ENCODE measurements around the gene ANKRD13D.

Gene ANKRD13D

GRCh38 chr11:67279589-67280340 lies 9.3 kb upstream of the ANKRD13D start:
- no peak overlapping the region for H3K4me3 ChIP-seq (ENCODE audit: low read length)
- DNase-seq (ENCODE audit: low read depth): no peak
- TF ChIP-seq CTCF (IDR thresholded peaks at IDR 0.05; ENCODE audit: insufficient read depth, low read depth, low read length, missing control alignments): no peak

GRCh38 chr11:67280341-67280787 lies 8.7 kb upstream of the ANKRD13D start:
- no peak for TF ChIP-seq CTCF (IDR thresholded peaks at IDR 0.05; ENCODE audit: insufficient read depth, low read depth, low read length, missing control alignments)

GRCh38 chr11:67280788-67281551 lies 8.1 kb upstream of the ANKRD13D start:
- TF ChIP-seq CTCF (IDR thresholded peaks at IDR 0.05; ENCODE audit: insufficient read depth, low read depth, low read length, missing control alignments): no peak
- H3K4me3 ChIP-seq (ENCODE audit: low read length): no peak overlapping the region
- DNase-seq (ENCODE audit: low read depth): no peak

More at GRCh38 chr11:67280341-67280787, 8.7 kb upstream of the ANKRD13D start:
- H3K4me3 ChIP-seq (ENCODE audit: low read length): no peak overlapping the region
- no peak for DNase-seq (ENCODE audit: low read depth)

GRCh38 chr11:67281552-67282150 lies 7.5 kb upstream of the ANKRD13D start:
- H3K4me3 ChIP-seq (ENCODE audit: low read length): no peak overlapping the region
- no peak for TF ChIP-seq CTCF (IDR thresholded peaks at IDR 0.05; ENCODE audit: insufficient read depth, low read depth, low read length, missing control alignments)
- no peak for DNase-seq (ENCODE audit: low read depth)

GRCh38 chr11:67282155-67282875 lies 6.8 kb upstream of the ANKRD13D start:
- no peak for TF ChIP-seq CTCF (IDR thresholded peaks at IDR 0.05; ENCODE audit: insufficient read depth, low read depth, low read length, missing control alignments)
- no peak for DNase-seq (ENCODE audit: low read depth)
- no peak overlapping the region for H3K4me3 ChIP-seq (ENCODE audit: low read length)

- DNase-seq (ENCODE audit: low read depth): no peak
- no peak overlapping the region for H3K4me3 ChIP-seq (ENCODE audit: low read length)
- TF ChIP-seq CTCF (IDR thresholded peaks at IDR 0.05; ENCODE audit: insufficient read depth, low read depth, low read length, missing control alignments): no peak
These were observed 6.2 kb upstream of the ANKRD13D start for GRCh38 chr11:67282876-67283371.

All from epithelial cell of esophagus (primary cell).